Activated B cell treated with CpG ODN at 0.5 μM for 24 hours (primary cell): ENCODE results near the gene ZNF768. TPM values are rescaled to one million over a fixed set of nuclear protein-coding genes. Genes with fewer than 3 reads are reported as not detected.
"Not testable (repeated sequence)": the region's sequence is repeated elsewhere in the genome, so short reads cannot be mapped to it uniquely, and the experiment has no call there.

Experiments used
- ATAC-seq: fragments of 200-7000 bp; cut with Tn5 transposase; one replicate; pipeline ENCODE4 v1.10.0; 2021; ENCODE audit warnings: low read depth, mild to moderate bottlenecking, moderate library complexity
- CTCF ChIA-PET: fragments of 350-600 bp; sonication (Branson Sonifier 250); formaldehyde crosslinking; loops from one replicate; lab custom pipeline; 2021; ENCODE audit warnings: antibody characterized with exemption; lab: Charles Lee
- POLR2A ChIA-PET: fragments of 350-600 bp; sonication (Branson Sonifier 250); formaldehyde crosslinking; loops from one replicate; lab custom pipeline; 2021; ENCODE audit warnings: antibody characterized with exemption; lab: Charles Lee
- DNase-seq: peaks from one replicate; pipeline ENCODE4 v3.0.0; 2022
- H3K27ac Mint-ChIP-seq: one replicate; pipeline ENCODE4 v1.8.0; 2020; ENCODE audit warnings: mixed read lengths
- H3K27me3 Mint-ChIP-seq: one replicate; pipeline ENCODE4 v1.8.0; 2021; ENCODE audit warnings: mixed read lengths
- H3K36me3 Mint-ChIP-seq: one replicate; pipeline ENCODE4 v1.8.0; 2021; ENCODE audit warnings: low read depth, mixed read lengths
- H3K4me1 Mint-ChIP-seq: one replicate; pipeline ENCODE4 v1.8.0; 2021; ENCODE audit warnings: mixed read lengths
- H3K4me3 Mint-ChIP-seq: one replicate; pipeline ENCODE4 v1.8.0; 2020; ENCODE audit warnings: mild to moderate bottlenecking, mixed read lengths
- H3K9me3 Mint-ChIP-seq: one replicate; pipeline ENCODE4 v1.8.0; 2020; ENCODE audit warnings: mixed read lengths
- intact Hi-C: fragments of 100-400 bp; cut with micrococcal nuclease; formaldehyde crosslinking; loops from one replicate; pipeline ENCODE4 v1.15.1; 2024
- total RNA-seq: library from RNA; stranded (reverse); gene quantifications from 2 replicates; pipeline ENCODE4 v1.2.3, GENCODE V29; 2022
- TF ChIP-seq, protein P1 (sequence below): fragments of 200-600 bp; IDR thresholded peaks from one replicate; pipeline ENCODE4 v1.8.0; 2022; ENCODE audit warnings: antibody characterized with exemption, mild to moderate bottlenecking

The ZNF768 gene
- total RNA-seq, 1 donor from 2014 or later: 30.7 TPM

DNA sequence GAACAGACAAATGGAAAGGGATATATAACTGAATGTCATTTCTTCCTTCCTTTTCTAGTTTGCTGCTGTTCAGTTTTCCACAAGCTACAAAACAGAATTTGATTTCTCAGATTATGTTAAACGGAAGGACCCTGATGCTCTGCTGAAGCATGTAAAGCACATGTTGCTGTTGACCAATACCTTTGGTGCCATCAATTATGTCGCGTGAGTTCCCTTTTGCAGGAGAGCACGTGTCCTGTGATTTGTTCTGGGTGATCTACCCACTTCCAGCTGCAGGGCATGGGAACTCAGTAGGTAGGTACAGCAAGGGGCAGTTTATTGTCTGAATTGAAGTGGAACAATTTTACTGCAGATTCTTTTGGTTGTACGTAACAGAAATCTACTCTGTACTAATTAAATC, 45.0 kb downstream of the ZNF768 start:
- Mint-ChIP-seq H3K27me3 (no peaks in the 10 kb centered on the region), H3K36me3 (peaks cover 70% of the 10 kb centered on the region), H3K9me3 (no peaks in the 10 kb centered on the region), H3K4me3 (no peak overlapping the region), H3K4me1 (peaks cover 28% of the 10 kb centered on the region), H3K27ac (no peak overlapping the region)
- CTCF ChIA-PET: interaction anchor here (0.9 to 2.5 kb wide), 3 partner anchors 8 to 54 kb away, joined by 3 to 8 read pairs (median 3); no protein-coding TSS in a partner anchor
- ATAC-seq (no peak), DNase-seq (no peak)
- POLR2A ChIA-PET: interaction anchor here (0.6 to 2.3 kb wide), 9 partner anchors 8 to 1096 kb away, joined by 3 to 11 read pairs (median 7); partner anchors contain the start of gene DCTPP1
- intact Hi-C loops: no loop called here
- TF ChIP-seq, protein P1, sequence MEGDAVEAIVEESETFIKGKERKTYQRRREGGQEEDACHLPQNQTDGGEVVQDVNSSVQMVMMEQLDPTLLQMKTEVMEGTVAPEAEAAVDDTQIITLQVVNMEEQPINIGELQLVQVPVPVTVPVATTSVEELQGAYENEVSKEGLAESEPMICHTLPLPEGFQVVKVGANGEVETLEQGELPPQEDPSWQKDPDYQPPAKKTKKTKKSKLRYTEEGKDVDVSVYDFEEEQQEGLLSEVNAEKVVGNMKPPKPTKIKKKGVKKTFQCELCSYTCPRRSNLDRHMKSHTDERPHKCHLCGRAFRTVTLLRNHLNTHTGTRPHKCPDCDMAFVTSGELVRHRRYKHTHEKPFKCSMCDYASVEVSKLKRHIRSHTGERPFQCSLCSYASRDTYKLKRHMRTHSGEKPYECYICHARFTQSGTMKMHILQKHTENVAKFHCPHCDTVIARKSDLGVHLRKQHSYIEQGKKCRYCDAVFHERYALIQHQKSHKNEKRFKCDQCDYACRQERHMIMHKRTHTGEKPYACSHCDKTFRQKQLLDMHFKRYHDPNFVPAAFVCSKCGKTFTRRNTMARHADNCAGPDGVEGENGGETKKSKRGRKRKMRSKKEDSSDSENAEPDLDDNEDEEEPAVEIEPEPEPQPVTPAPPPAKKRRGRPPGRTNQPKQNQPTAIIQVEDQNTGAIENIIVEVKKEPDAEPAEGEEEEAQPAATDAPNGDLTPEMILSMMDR: no peak

GRCh38 chr16:30478766-30479478, 47.4 kb downstream of the ZNF768 start:
- Mint-ChIP-seq H3K4me1 (peaks cover 39% of the 10 kb centered on the region), H3K27ac (peak overlapping the region; percentile 50), H3K27me3 (no peaks in the 10 kb centered on the region), H3K36me3 (peaks cover 67% of the 10 kb centered on the region), H3K4me3 (peak overlapping the region; percentile 12), H3K9me3 (no peaks in the 10 kb centered on the region)
- DNase-seq (no peak), ATAC-seq (peak; percentile 61)
- TF ChIP-seq, protein P1: no peak
- ChIA-PET CTCF (interaction anchor here (0.7 to 2.5 kb wide), 2 partner anchors 29 to 766 kb away, joined by 3 to 8 read pairs; no protein-coding TSS in a partner anchor), POLR2A (interaction anchor here (0.6 to 2.6 kb wide), 13 partner anchors 9 to 180 kb away, joined by 3 to 12 read pairs (median 4); partner anchors contain the start of genes DCTPP1, FBRS, SEPHS2 and ZNF764)
- intact Hi-C loops: no loop called here

DNA sequence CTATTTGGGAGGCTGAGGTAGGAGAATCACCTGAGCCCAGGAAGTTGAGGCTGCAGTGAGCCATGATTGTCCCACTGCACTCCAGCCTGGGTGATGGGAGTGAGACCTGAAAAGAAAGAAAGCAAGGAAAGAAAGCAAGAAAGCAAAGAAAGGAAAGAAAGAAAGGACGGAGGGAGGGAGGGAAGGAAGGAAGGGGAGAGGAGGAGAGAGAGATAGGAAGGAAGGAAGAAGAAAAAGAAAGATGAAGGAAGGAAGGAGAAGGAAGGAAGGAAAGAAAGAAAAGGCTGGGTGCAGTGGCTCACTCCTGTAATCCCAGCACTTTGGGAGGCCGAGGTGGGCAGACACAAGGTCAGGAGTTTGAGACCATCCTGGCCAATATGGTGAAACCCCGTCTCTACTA, 48.6 kb downstream of the ZNF768 start:
- H3K9me3 Mint-ChIP-seq, H3K4me3 Mint-ChIP-seq, H3K27me3 Mint-ChIP-seq, DNase-seq, ATAC-seq, CTCF ChIA-PET, intact Hi-C loops: not testable (repeated sequence)
- peaks cover 61% of the 10 kb centered on the region for H3K36me3 Mint-ChIP-seq
- H3K4me1 Mint-ChIP-seq: peaks cover 50% of the 10 kb centered on the region
- H3K27ac Mint-ChIP-seq: peak overlapping the region; percentile 9
- POLR2A ChIA-PET: interaction anchor here (0.6 to 11.0 kb wide), 8 partner anchors 20 to 731 kb away, joined by 3 to 421 read pairs (median 7); partner anchors contain the start of genes DCTPP1 and SEPHS2

DNA sequence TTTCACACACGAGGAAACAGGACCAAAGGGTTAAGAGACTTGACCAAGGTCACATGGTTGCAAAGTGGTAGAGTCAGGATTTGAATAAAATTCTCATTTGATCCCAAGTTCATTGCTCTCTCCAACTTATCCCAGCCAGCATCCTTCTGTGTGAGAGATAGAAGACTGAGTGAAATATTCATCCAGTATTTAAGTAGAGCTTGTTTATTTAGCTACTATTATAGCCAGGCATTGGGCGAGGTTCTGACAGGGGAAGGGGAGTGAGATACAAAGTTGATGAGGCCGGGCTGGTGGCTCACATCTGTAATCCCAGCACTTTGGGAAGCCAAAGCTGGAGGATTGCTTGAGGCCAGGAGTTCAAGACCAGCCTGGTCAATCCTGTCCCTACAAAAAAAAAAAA, 49.4 kb downstream of the ZNF768 start:
- ATAC-seq: no peak
- peak overlapping the region; percentile 9 for H3K27ac Mint-ChIP-seq
- CTCF ChIA-PET: interaction anchor here (1.2 kb wide), 1 partner anchor 47 kb away, joined by 4 read pairs; the partner anchor contains the start of gene DCTPP1
- H3K4me3 Mint-ChIP-seq: no peak overlapping the region
- intact Hi-C loops: no loop called here
- no peaks in the 10 kb centered on the region for H3K9me3 Mint-ChIP-seq
- H3K27me3 Mint-ChIP-seq: no peaks in the 10 kb centered on the region
- peaks cover 57% of the 10 kb centered on the region for H3K36me3 Mint-ChIP-seq
- no peak for DNase-seq
- H3K4me1 Mint-ChIP-seq: peaks cover 54% of the 10 kb centered on the region
- POLR2A ChIA-PET: interaction anchor here (0.6 to 11.0 kb wide), 9 partner anchors 10 to 731 kb away, joined by 3 to 421 read pairs (median 6); partner anchors contain the start of genes DCTPP1 and SEPHS2
- TF ChIP-seq, protein P1: no peak

DNA sequence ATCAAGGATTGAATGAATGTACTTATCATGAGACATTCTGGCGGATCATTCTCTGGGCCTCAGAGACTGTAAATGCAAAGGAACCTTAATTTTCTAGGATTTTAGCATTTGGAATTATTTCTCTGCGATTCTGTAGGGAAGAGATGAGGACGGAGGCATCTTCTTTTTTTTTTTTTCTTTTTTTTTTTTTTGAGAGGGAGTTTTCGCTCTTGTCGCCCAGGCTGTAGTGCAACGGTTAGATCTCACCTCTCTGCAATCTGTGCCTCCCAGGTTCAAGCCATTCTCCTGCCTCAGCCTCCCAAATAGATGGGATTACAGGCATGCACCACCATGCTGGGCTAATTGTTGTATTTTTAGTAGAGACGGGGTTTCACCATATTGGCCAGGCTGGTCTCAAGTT, 51.7 kb downstream of the ZNF768 start:
- DNase-seq: no peak
- H3K27me3 Mint-ChIP-seq: no peaks in the 10 kb centered on the region
- peaks cover 71% of the 10 kb centered on the region for H3K4me1 Mint-ChIP-seq
- H3K4me3 Mint-ChIP-seq: peak overlapping the region; percentile 52
- H3K27ac Mint-ChIP-seq: peak overlapping the region; percentile 61
- TF ChIP-seq, protein P1: no peak
- H3K36me3 Mint-ChIP-seq: peaks cover 42% of the 10 kb centered on the region
- no peak for ATAC-seq
- CTCF ChIA-PET: interaction anchor here (1.2 kb wide), 1 partner anchor 16 kb away, joined by 3 read pairs; no protein-coding TSS in a partner anchor
- intact Hi-C loops: no loop called here
- H3K9me3 Mint-ChIP-seq: no peaks in the 10 kb centered on the region
- POLR2A ChIA-PET: interaction anchor here (0.6 to 11.0 kb wide), 9 partner anchors 17 to 92 kb away, joined by 3 to 421 read pairs (median 9); partner anchors contain the start of genes SEPHS2, SEPTIN1, ZNF747 and ZNF764
